HK-2 (cell line): Measurements from ENCODE around the gene GAGE12E.
"Not testable (repeated sequence)": the region's sequence is repeated elsewhere in the genome, so short reads cannot be mapped to it uniquely, and the experiment has no call there.

Experiments
- DNase-seq: peaks from one replicate; pipeline ENCODE4 v3.0.0-alpha.2; 2018; ENCODE audit not compliant: unreplicated experiment

Gene GAGE12E, protein sequence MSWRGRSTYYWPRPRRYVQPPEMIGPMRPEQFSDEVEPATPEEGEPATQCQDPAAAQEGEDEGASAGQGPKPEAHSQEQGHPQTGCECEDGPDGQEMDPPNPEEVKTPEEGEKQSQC

DNA sequence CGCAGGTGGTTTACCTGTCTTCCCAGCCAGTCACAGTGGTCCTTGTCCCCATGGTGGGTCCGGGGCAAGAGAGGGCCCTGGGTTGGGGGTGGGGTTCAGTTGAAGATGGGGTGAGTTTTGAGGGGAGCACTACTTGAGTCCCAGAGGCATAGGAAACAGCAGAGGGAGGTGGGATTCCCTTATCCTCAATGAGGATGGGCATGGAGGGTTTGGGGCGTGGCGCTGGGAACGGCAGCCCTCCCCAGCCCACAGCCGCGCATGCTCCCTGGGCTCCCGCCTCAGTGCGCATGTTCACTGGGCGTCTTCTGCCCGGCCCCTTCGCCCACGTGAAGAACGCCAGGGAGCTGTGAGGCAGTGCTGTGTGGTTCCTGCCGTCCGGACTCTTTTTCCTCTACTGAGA lies at the start of gene GAGE12E:
TSS of gene GAGE12E (plus strand) at position 301 of the 400 bp plus-strand sequence. CDS start 1,155 bp downstream, outside the sequence.
- not testable (repeated sequence) for DNase-seq

DNA sequence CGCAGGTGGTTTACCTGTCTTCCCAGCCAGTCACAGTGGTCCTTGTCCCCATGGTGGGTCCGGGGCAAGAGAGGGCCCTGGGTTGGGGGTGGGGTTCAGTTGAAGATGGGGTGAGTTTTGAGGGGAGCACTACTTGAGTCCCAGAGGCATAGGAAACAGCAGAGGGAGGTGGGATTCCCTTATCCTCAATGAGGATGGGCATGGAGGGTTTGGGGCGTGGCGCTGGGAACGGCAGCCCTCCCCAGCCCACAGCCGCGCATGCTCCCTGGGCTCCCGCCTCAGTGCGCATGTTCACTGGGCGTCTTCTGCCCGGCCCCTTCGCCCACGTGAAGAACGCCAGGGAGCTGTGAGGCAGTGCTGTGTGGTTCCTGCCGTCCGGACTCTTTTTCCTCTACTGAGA lies 19.2 kb upstream of the GAGE12E start, which contains the start of gene GAGE12C:
TSS of gene GAGE12C (plus strand) at position 301 of the 400 bp plus-strand sequence. CDS start 1,155 bp downstream, outside the sequence.
- DNase-seq = not testable (repeated sequence)

DNA sequence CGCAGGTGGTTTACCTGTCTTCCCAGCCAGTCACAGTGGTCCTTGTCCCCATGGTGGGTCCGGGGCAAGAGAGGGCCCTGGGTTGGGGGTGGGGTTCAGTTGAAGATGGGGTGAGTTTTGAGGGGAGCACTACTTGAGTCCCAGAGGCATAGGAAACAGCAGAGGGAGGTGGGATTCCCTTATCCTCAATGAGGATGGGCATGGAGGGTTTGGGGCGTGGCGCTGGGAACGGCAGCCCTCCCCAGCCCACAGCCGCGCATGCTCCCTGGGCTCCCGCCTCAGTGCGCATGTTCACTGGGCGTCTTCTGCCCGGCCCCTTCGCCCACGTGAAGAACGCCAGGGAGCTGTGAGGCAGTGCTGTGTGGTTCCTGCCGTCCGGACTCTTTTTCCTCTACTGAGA lies 9.7 kb upstream of the GAGE12E start, which contains the start of gene GAGE12D:
TSS of gene GAGE12D (plus strand) at position 301 of the 400 bp plus-strand sequence. CDS start 1,155 bp downstream, outside the sequence.
- DNase-seq = not testable (repeated sequence)

DNA sequence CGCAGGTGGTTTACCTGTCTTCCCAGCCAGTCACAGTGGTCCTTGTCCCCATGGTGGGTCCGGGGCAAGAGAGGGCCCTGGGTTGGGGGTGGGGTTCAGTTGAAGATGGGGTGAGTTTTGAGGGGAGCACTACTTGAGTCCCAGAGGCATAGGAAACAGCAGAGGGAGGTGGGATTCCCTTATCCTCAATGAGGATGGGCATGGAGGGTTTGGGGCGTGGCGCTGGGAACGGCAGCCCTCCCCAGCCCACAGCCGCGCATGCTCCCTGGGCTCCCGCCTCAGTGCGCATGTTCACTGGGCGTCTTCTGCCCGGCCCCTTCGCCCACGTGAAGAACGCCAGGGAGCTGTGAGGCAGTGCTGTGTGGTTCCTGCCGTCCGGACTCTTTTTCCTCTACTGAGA lies 9.5 kb downstream of the GAGE12E start, which contains the start of gene GAGE12F:
TSS of gene GAGE12F (plus strand) at position 301 of the 400 bp plus-strand sequence. CDS start 1,155 bp downstream, outside the sequence.
- DNase-seq = not testable (repeated sequence)

DNA sequence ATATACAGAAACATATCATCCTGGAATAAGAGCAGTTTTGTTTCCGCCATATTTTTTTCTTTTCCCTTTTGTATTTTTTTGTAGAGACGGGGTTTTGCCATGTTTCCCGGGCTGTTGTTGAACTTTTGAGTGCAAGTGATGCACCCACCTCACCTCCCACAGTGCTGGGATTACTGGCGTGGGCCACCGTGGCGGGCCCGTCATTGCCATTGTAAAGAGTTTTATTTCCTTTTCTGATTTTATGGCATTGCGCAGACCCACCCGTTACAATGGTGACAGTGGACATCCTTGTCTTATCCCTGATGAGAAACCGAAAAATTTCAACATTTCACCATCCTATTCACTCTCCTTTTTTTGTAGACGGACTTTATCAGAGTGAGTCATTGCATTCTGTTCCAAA lies 17.6 kb downstream of the GAGE12E start:
- DNase-seq = not testable (repeated sequence)

DNA sequence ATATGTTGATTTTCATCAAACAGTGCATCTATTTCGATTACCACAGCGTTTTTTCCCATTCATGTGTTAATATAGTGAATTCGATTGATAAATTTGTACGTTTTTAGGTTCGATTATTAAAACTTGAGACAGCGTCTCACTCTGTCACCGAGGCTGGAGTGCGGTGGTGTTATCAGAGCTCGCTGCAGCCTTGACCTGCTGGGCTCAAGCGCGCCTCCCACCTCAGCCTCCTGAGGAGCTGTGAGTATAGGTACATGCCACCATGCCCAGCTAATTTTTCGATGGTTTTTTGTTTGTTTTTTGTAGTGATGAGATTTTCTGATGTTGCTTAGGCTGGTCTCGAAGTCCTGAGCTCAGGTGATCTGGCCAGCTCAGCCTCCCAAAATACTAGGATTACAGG lies 18.1 kb downstream of the GAGE12E start:
- not testable (repeated sequence) for DNase-seq

DNA sequence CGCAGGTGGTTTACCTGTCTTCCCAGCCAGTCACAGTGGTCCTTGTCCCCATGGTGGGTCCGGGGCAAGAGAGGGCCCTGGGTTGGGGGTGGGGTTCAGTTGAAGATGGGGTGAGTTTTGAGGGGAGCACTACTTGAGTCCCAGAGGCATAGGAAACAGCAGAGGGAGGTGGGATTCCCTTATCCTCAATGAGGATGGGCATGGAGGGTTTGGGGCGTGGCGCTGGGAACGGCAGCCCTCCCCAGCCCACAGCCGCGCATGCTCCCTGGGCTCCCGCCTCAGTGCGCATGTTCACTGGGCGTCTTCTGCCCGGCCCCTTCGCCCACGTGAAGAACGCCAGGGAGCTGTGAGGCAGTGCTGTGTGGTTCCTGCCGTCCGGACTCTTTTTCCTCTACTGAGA lies 19.0 kb downstream of the GAGE12E start, which contains the start of gene GAGE12G:
TSS of gene GAGE12G (plus strand) at position 301 of the 400 bp plus-strand sequence. CDS start 1,155 bp downstream, outside the sequence.
- DNase-seq = not testable (repeated sequence)

DNA sequence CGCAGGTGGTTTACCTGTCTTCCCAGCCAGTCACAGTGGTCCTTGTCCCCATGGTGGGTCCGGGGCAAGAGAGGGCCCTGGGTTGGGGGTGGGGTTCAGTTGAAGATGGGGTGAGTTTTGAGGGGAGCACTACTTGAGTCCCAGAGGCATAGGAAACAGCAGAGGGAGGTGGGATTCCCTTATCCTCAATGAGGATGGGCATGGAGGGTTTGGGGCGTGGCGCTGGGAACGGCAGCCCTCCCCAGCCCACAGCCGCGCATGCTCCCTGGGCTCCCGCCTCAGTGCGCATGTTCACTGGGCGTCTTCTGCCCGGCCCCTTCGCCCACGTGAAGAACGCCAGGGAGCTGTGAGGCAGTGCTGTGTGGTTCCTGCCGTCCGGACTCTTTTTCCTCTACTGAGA lies 28.6 kb downstream of the GAGE12E start, which contains the start of gene GAGE12H:
TSS of gene GAGE12H (plus strand) at position 301 of the 400 bp plus-strand sequence. CDS start 1,155 bp downstream, outside the sequence.
- not testable (repeated sequence) for DNase-seq

DNA sequence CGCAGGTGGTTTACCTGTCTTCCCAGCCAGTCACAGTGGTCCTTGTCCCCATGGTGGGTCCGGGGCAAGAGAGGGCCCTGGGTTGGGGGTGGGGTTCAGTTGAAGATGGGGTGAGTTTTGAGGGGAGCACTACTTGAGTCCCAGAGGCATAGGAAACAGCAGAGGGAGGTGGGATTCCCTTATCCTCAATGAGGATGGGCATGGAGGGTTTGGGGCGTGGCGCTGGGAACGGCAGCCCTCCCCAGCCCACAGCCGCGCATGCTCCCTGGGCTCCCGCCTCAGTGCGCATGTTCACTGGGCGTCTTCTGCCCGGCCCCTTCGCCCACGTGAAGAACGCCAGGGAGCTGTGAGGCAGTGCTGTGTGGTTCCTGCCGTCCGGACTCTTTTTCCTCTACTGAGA lies 38.1 kb downstream of the GAGE12E start, which contains the start of gene GAGE2A:
TSS of gene GAGE2A (plus strand) at position 301 of the 400 bp plus-strand sequence. CDS start 1,155 bp downstream, outside the sequence.
- DNase-seq = not testable (repeated sequence)

DNA sequence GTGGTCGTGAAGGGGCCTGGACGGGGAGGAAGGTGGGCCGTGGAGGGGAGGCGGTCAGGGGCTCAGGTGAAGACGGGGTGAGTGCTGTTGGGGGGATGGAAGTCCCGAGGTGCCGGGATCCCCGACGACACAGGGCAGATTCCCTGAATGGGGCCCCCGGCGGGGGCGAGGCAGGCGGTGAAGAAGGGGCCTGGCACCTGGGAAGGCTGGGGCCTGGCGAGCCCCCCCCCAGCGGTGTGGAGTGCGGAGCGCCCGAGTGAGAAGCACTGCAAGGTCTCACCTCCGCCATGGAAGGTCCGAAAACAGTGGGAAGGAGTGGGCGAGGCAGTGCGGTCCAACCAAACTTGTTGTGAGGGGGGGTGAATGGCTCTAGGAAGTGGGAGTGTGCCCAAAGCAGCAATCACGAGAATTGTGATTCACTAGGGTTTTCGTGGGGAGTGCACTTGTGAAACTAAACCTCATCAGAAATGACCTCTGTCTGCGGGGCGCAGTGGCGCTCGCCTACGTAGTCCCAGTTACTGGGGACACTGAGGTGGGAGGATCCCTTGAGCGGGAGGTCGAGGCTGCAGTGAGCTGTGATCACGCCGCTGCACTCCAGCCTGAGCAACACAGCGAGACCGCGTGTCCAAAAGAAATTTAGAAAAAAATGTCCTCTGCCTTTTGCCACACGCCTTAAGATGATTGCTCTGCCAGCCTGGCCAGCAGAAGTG lies 38.8 kb downstream of the GAGE12E start:
- not testable (repeated sequence) for DNase-seq

DNA sequence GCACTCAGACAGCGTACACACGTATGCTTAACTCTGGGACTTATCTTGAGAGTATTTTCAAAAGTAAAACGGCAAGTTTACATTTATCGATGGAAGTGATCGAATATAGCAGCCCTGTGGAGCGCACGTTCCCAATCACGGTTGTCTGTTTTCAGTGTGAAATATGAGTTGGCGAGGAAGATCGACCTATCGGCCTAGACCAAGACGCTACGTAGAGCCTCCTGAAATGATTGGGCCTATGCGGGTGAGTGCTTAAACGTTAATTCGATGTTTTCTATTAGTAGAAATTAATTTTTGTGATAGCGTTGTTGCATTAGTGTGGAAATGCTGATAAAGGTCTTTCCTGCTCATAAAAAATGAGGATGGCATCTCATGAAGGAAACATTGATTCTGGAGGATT lies 39.4 kb downstream of the GAGE12E start:
- not testable (repeated sequence) for DNase-seq

DNA sequence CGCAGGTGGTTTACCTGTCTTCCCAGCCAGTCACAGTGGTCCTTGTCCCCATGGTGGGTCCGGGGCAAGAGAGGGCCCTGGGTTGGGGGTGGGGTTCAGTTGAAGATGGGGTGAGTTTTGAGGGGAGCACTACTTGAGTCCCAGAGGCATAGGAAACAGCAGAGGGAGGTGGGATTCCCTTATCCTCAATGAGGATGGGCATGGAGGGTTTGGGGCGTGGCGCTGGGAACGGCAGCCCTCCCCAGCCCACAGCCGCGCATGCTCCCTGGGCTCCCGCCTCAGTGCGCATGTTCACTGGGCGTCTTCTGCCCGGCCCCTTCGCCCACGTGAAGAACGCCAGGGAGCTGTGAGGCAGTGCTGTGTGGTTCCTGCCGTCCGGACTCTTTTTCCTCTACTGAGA lies 47.6 kb downstream of the GAGE12E start, which contains the start of gene GAGE1:
TSS of gene GAGE1 (plus strand) at position 301 of the 400 bp plus-strand sequence. CDS start 1,155 bp downstream, outside the sequence.
- not testable (repeated sequence) for DNase-seq
